GM12873 (cell line): ENCODE measurements around the gene CHST11.

ENCODE experiments used
- TF ChIP-seq, protein P1 (sequence below): IDR thresholded peaks from 2 replicates; pipeline ENCODE4 v1.5.1; 2012; ENCODE audit warnings: low read depth, mild to moderate bottlenecking, moderate library complexity, low read length, control low read depth; ENCODE audit not compliant: insufficient read depth; ENCODE audit errors: missing control alignments

CHST11 gene

GRCh38 chr12:104596134-104596799 lies 139.5 kb downstream of the CHST11 start:
- TF ChIP-seq, protein P1, sequence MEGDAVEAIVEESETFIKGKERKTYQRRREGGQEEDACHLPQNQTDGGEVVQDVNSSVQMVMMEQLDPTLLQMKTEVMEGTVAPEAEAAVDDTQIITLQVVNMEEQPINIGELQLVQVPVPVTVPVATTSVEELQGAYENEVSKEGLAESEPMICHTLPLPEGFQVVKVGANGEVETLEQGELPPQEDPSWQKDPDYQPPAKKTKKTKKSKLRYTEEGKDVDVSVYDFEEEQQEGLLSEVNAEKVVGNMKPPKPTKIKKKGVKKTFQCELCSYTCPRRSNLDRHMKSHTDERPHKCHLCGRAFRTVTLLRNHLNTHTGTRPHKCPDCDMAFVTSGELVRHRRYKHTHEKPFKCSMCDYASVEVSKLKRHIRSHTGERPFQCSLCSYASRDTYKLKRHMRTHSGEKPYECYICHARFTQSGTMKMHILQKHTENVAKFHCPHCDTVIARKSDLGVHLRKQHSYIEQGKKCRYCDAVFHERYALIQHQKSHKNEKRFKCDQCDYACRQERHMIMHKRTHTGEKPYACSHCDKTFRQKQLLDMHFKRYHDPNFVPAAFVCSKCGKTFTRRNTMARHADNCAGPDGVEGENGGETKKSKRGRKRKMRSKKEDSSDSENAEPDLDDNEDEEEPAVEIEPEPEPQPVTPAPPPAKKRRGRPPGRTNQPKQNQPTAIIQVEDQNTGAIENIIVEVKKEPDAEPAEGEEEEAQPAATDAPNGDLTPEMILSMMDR = no peak

DNA sequence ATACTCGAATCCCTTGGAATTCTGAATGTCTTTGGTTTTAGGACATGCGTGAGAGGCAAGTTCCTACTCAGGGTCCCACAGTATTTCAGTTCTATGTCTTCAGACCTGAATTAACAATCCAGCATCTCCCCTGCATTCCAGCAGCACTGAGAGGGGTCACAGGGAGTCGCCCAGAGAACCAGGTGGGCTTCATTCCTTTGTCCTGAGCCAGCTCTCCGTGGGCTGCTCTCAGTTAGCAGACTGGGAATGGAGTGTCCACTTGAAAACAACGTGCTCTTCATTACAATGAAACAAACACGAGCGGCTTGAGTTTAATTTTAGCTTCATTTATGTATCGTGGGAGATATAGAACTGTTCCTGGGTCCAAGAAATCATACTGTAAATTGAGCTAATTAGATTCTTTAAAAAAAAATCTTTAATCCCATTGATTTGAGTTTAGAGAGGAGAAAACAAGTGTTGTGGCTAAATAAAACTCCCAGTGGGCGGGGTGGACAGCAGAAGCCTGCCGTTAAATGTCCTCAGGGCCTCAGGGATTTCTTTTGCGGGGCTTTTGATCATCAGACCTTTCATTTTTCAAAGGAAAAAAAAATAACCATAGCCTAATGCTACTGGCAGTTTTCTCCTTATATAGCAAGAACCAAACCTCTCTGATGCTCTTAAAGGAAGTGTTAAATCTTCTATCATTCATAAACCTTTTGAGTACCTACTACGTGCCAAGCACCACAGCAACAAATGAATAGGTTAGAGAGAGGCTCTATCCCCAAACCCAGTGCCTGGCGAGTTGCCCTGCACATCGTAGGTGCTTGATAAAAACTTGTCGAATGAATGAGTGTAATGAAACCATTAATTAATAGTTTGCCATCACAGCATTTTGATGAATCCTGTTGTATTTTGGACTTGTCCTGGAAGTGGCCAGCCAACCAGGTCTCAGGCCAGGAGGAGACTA lies 140.4 kb downstream of the CHST11 start:
- TF ChIP-seq, protein P1 = no peak

- TF ChIP-seq, protein P1 = no peak
These were observed 141.9 kb downstream of the CHST11 start for GRCh38 chr12:104598342-104599271.

GRCh38 chr12:104599272-104600035 lies 142.7 kb downstream of the CHST11 start:
- TF ChIP-seq, protein P1 = no peak

GRCh38 chr12:104600036-104600712 lies 143.4 kb downstream of the CHST11 start:
- TF ChIP-seq, protein P1 = no peak
